Measurements from ENCODE around the gene LEP.

GRCh38 chr7:128260069-128260795, 19.2 kb downstream of the LEP start:
- TF ChIP-seq CTCF (IDR thresholded peaks at IDR 0.05) = no peak
- no peak for TF ChIP-seq ZFX (IDR thresholded peaks at IDR 0.05; ENCODE audit: borderline replicate concordance)
